Peyer's patch (tissue), 4 donors: Measurements from ENCODE around the gene TCF7. TPM values are rescaled to one million over a fixed set of nuclear protein-coding genes. Genes with fewer than 3 reads are reported as not detected.

ENCODE experiments used
- DNase-seq, 3 donors: peaks; one replicate each; pipeline ENCODE4 v3.0.0-alpha.2; 2017 to 2019
- H3K27ac ChIP-seq, 4 donors: fragments of 200-600 bp; sonication (generic); one replicate each; pipeline ENCODE4 v1.5.1; 2016 to 2019
- H3K27me3 ChIP-seq, 2 donors: fragments of 200-600 bp; sonication (generic); one replicate each; pipeline ENCODE4 v1.5.1; 2019
- H3K36me3 ChIP-seq, 3 donors: fragments of 200-600 bp; sonication (generic); one replicate each; pipeline ENCODE4 v1.5.1; 2016 to 2019
- H3K4me1 ChIP-seq, 4 donors: fragments of 200-600 bp; sonication (generic); one replicate each; pipeline ENCODE4 v1.5.1; 2016 to 2019
- H3K4me3 ChIP-seq, 4 donors: fragments of 200-600 bp; sonication (generic); 1 replicate in 3 of 4; 2 replicates in 1 of 4; pipeline ENCODE4 v1.5.1; 2016 to 2019; ENCODE audit warnings: mild to moderate bottlenecking in 1 of 4
- H3K9me3 ChIP-seq, 4 donors: fragments of 200-600 bp; sonication (generic); one replicate each; pipeline ENCODE4 v1.5.1; 2016 to 2019; ENCODE audit warnings: mild to moderate bottlenecking in 1 of 4
- CTCF ChIP-seq, 6 experiments: fragments of 450-650 bp in 4 of 6; fragments of 200-600 bp in 2 of 6; sonication (generic) in 1 of 6; IDR thresholded peaks; one replicate each; pipeline ENCODE4 v1.5.1; 2017 to 2019; ENCODE audit warnings: antibody characterized with exemption in 6 of 6, mild to moderate bottlenecking in 3 of 6, moderate library complexity in 1 of 6
- POLR2A ChIP-seq, 2 donors: fragments of 450-650 bp; IDR thresholded peaks; one replicate each; pipeline ENCODE4 v1.5.1; 2017; ENCODE audit warnings: antibody characterized with exemption in 2 of 2, mild to moderate bottlenecking in 2 of 2, moderate library complexity in 2 of 2
- total RNA-seq, 4 donors: library from RNA; depleted of rRNA; stranded (reverse); fragments of >200 nt; gene quantifications; one replicate each; pipeline ENCODE4 v1.1.0, GENCODE V29; 2016

Gene TCF7
- total RNA-seq, 4 donors from 2014 or later: 11.8 to 32.2 (median 22.0) TPM

- Histone ChIP-seq H3K27me3 (no peaks in the 10 kb centered on the region), H3K4me1 (peaks cover 0 to 65% (median 22%) of the 10 kb centered on the region in 4 donors), H3K27ac (peak overlapping the region in 2 of 4 donors; percentile 33 to 83), H3K9me3 (no peaks in the 10 kb centered on the region), H3K4me3 (no peak overlapping the region), H3K36me3 (peaks cover 0 to 28% (median 0%) of the 10 kb centered on the region in 3 donors)
- TF ChIP-seq CTCF (IDR thresholded peaks at IDR 0.05) (no peak), POLR2A (IDR thresholded peaks at IDR 0.05) (no peak)
- peak in 1 of 3 donors; percentile 41 for DNase-seq
These were observed 16.7 kb downstream of the TCF7 start for GRCh38 chr5:134131165-134131564.

DNA sequence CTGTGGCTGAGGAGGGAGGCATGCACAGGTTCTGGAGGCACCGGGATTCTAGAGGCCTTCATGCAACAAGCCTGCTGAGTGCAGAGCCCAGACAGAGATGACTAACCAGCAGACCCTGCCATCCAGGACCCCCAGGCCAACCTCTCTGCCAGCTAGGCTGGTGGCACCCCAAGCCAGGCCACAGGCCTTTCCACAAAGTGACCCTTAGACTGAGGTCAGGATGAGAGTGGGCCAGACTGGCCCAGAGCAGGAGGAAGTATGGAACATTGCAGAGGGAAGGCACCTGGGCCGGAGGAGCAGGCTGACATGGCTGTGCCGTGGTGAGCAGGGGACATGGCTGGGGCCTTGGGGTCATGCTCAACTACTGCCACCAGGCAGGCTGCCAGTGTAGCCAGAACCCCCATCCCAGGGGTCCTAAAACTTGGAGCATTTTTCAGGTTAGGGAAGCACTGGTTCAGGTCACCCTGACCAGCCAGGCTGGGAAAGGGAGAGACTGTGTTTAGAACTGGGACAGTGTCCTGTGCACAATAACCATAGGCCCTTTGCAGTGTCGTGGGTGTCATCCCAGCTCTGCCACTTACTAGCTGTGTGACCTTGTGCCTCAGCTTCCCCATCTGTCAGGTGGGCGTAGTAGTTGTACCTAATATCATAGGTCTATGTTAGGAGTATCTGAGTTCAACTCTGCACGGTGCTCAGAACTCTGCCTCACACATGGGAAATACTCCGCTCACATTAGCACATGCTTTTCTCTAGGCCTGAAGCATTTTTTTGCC, 17.3 kb downstream of the TCF7 start:
- Histone ChIP-seq H3K27ac (peak overlapping the region; percentile 6 to 83 (median 43)), H3K4me3 (no peak overlapping the region), H3K4me1 (peaks cover 0 to 67% (median 23%) of the 10 kb centered on the region in 4 donors), H3K9me3 (no peaks in the 10 kb centered on the region), H3K36me3 (peaks cover 0 to 34% (median 0%) of the 10 kb centered on the region in 3 donors), H3K27me3 (no peaks in the 10 kb centered on the region)
- DNase-seq: peak in 2 of 3 donors; percentile 40 to 44
- TF ChIP-seq POLR2A (IDR thresholded peaks at IDR 0.05) (no peak), CTCF (IDR thresholded peaks at IDR 0.05) (no peak)

- H3K4me1 ChIP-seq: peaks cover 0 to 65% (median 26%) of the 10 kb centered on the region in 4 donors
- H3K36me3 ChIP-seq: peaks cover 0 to 36% (median 0%) of the 10 kb centered on the region in 3 donors
- H3K9me3 ChIP-seq: no peaks in the 10 kb centered on the region
- H3K4me3 ChIP-seq: peak overlapping the region in 2 of 4 donors; percentile 5 to 6
- peak overlapping the region; percentile 34 to 83 (median 54) for H3K27ac ChIP-seq
- peak; percentile 53 to 85 (median 77) for DNase-seq
- TF ChIP-seq CTCF (IDR thresholded peaks at IDR 0.05) (no peak), POLR2A (IDR thresholded peaks at IDR 0.05) (no peak)
- no peaks in the 10 kb centered on the region for H3K27me3 ChIP-seq
These were observed 18.1 kb downstream of the TCF7 start for GRCh38 chr5:134132372-134133187.

DNA sequence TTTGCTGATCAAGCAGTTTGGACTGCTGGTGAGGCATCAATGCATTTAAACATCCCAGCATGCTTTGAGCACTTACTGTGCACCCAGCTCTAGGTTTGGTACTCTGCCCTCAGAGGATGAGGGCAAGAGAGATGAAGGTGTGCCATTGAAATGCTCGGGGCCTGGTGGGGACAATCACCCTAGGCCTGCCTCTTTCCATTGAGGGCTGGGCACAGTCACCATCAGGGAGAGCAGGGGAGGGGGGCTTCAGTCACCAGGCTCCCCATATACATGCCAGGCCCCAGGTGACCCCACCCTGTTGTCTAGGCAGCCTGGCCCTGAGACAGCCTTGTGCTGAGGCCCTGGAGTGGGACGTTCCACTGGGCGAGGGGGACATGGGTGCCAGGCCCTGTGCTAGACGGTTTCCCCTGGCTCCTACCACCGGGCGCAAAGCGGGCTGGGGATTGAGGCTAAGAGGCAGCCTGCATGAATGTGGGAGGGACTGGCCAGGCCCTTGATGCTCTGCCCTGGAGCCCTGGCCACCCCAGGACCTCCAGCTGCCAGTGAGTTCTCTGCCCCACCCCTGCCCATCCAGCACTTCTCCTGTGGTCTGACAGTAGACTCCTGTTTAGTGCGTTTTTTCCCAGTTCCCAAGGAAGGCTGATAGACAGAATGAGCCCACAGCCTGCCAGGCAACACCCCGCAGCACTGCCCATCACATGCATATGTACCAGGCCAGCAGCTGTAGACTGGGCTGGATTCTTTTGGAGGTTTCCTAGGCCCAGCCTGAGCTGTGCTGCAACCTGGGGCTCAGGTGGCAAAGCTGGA, 18.9 kb downstream of the TCF7 start:
- H3K36me3 ChIP-seq: peaks cover 0 to 36% (median 0%) of the 10 kb centered on the region in 3 donors
- no peaks in the 10 kb centered on the region for H3K9me3 ChIP-seq
- DNase-seq: peak in 1 of 3 donors; percentile 43
- H3K27ac ChIP-seq: peak overlapping the region; percentile 34 to 83 (median 54)
- H3K4me3 ChIP-seq: peak overlapping the region in 1 of 4 donors; percentile 5
- H3K4me1 ChIP-seq: peaks cover 0 to 64% (median 26%) of the 10 kb centered on the region in 4 donors
- TF ChIP-seq POLR2A (IDR thresholded peaks at IDR 0.05) (no peak), CTCF (IDR thresholded peaks at IDR 0.05) (no peak)
- no peaks in the 10 kb centered on the region for H3K27me3 ChIP-seq

DNA sequence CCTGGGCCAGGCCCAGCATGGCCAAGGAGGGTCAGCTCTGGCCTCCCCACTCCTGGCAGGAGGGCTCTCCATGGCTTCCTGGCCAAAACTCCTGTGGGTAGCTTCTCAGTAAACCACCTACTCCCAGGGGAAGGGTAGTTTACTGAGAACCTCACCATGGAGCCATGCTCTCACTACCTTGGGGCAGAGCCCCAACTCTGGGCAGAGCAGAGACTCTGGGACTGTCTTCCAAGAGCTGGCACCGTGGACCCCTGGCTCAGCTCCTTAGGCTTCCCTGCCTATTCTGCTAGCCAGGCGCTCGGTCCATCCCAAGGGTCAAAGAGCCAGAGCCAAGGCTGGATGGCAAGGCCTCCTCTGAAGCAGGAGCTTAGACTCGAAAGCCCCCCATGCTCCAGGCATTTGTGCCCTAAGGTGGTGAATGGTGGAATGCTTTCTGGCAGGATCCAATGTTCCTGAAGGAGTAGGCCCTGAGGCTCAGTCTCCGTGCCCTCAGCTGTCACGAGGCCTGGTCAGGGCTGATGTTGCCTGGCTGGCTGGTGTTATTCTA, 19.6 kb downstream of the TCF7 start:
- peak in 2 of 3 donors; percentile 14 to 42 for DNase-seq
- Histone ChIP-seq H3K9me3 (no peaks in the 10 kb centered on the region), H3K4me1 (peaks cover 0 to 57% (median 26%) of the 10 kb centered on the region in 4 donors), H3K4me3 (no peak overlapping the region), H3K27me3 (no peaks in the 10 kb centered on the region), H3K36me3 (peaks cover 0 to 41% (median 0%) of the 10 kb centered on the region in 3 donors), H3K27ac (peak overlapping the region in 2 of 4 donors; percentile 55 to 83)
- TF ChIP-seq CTCF (IDR thresholded peaks at IDR 0.05) (no peak), POLR2A (IDR thresholded peaks at IDR 0.05) (no peak)
